BE2C (cell line): ENCODE measurements around the gene SH3BP5L.

ENCODE experiments used
- DNase-seq: peaks from one replicate; pipeline ENCODE4 v3.0.0-alpha.2; 2020
- H3K27me3 ChIP-seq: fragments of 250-450 bp; sonication (Bioruptor Pico); 2 replicates; pipeline ENCODE4 v1.5.1; 2020; ENCODE audit warnings: mild to moderate bottlenecking
- H3K36me3 ChIP-seq: fragments of 250-450 bp; sonication (Bioruptor Pico); 2 replicates; pipeline ENCODE4 v1.5.1; 2020; ENCODE audit warnings: mild to moderate bottlenecking
- H3K4me1 ChIP-seq: fragments of 250-450 bp; sonication (Bioruptor Pico); 2 replicates; pipeline ENCODE4 v1.5.1; 2020
- H3K4me3 ChIP-seq: 2 replicates; pipeline ENCODE4 v1.5.1; 2011; ENCODE audit warnings: low read depth, low read length
- H3K9me3 ChIP-seq: fragments of 250-450 bp; sonication (Bioruptor Pico); 2 replicates; pipeline ENCODE4 v1.5.1; 2020
- CTCF ChIP-seq: IDR thresholded peaks from 2 replicates; pipeline ENCODE4 v1.5.1; 2012; ENCODE audit warnings: mild to moderate bottlenecking, low read depth, low read length

SH3BP5L gene

GRCh38 chr1:248786156-248786555 is 39.6 kb downstream of the SH3BP5L start:
- H3K27me3 ChIP-seq, result peaks cover 3% of the 10 kb centered on the region
- H3K4me1 ChIP-seq, result no peaks in the 10 kb centered on the region
- H3K9me3 ChIP-seq, result no peaks in the 10 kb centered on the region
- H3K36me3 ChIP-seq, result no peaks in the 10 kb centered on the region
- no peak for TF ChIP-seq CTCF
- H3K4me3 ChIP-seq, result no peak overlapping the region
- DNase-seq, result no peak

- no peak for DNase-seq
- Histone ChIP-seq H3K36me3 (no peaks in the 10 kb centered on the region), H3K27me3 (peaks cover 3% of the 10 kb centered on the region), H3K4me1 (no peaks in the 10 kb centered on the region), H3K4me3 (no peak overlapping the region), H3K9me3 (no peaks in the 10 kb centered on the region)
- TF ChIP-seq CTCF, result no peak
These were observed 42.3 kb downstream of the SH3BP5L start for GRCh38 chr1:248783367-248783766.

- Histone ChIP-seq H3K4me3 (no peak overlapping the region), H3K4me1 (no peaks in the 10 kb centered on the region), H3K36me3 (no peaks in the 10 kb centered on the region), H3K9me3 (no peaks in the 10 kb centered on the region), H3K27me3 (peaks cover 3% of the 10 kb centered on the region)
- DNase-seq, result no peak
- TF ChIP-seq CTCF, result no peak
These were observed 43.1 kb downstream of the SH3BP5L start for GRCh38 chr1:248782416-248783141.

GRCh38 chr1:248779350-248779749 is 46.4 kb downstream of the SH3BP5L start:
- DNase-seq, result no peak
- no peak for TF ChIP-seq CTCF
- H3K4me1 ChIP-seq, result no peaks in the 10 kb centered on the region
- H3K4me3 ChIP-seq, result no peak overlapping the region
- H3K36me3 ChIP-seq, result no peaks in the 10 kb centered on the region
- H3K9me3 ChIP-seq, result no peaks in the 10 kb centered on the region
- H3K27me3 ChIP-seq, result no peaks in the 10 kb centered on the region; the same call in 1 of the 2 replicates

- Histone ChIP-seq H3K4me3 (no peak overlapping the region), H3K9me3 (no peaks in the 10 kb centered on the region)
These were observed 46.8 kb downstream of the SH3BP5L start for GRCh38 chr1:248778906-248779305.

More at GRCh38 chr1:248778906-248779305, 46.8 kb downstream of the SH3BP5L start:
- TF ChIP-seq CTCF, result no peak
- no peak for DNase-seq
- no peaks in the 10 kb centered on the region; the same call in 1 of the 2 replicates for H3K27me3 ChIP-seq
- H3K4me1 ChIP-seq, result no peaks in the 10 kb centered on the region
- H3K36me3 ChIP-seq, result no peaks in the 10 kb centered on the region
